GM23248 (cell line): ENCODE data around the gene BIRC6. TPM values are rescaled to one million over a fixed set of nuclear protein-coding genes. Genes with fewer than 3 reads are reported as not detected.
A peak's percentile ranks its signal among the peaks of the same experiment; 100 is the strongest.

Experiments
- DNase-seq: peaks from one replicate; pipeline ENCODE4 v3.0.0-alpha.2; 2015
- H2AFZ ChIP-seq: fragments of 200-600 bp; sonication (generic); 2 replicates; pipeline ENCODE4 v1.6.1; 2016; ENCODE audit warnings: antibody characterized with exemption
- H3F3A ChIP-seq: fragments of 200-600 bp; sonication (generic); 2 replicates; pipeline ENCODE4 v1.6.1; 2016; ENCODE audit warnings: mild to moderate bottlenecking, antibody characterized with exemption, mixed run types; ENCODE audit not compliant: insufficient read depth
- H3K27ac ChIP-seq: fragments of 200-600 bp; sonication (generic); 2 replicates; pipeline ENCODE4 v1.5.1; 2016; ENCODE audit warnings: mild to moderate bottlenecking
- H3K27me3 ChIP-seq: fragments of 200-600 bp; sonication (generic); replicated peaks from 2 replicates; pipeline ENCODE4 v1.6.1; 2016; ENCODE audit warnings: mild to moderate bottlenecking; ENCODE audit not compliant: insufficient read depth
- H3K36me3 ChIP-seq: fragments of 200-600 bp; sonication (generic); 2 replicates; pipeline ENCODE4 v1.6.1; 2016; ENCODE audit warnings: low read depth, mild to moderate bottlenecking
- H3K4me1 ChIP-seq: fragments of 200-600 bp; sonication (generic); 2 replicates; pipeline ENCODE4 v1.6.1; 2016; ENCODE audit warnings: mild to moderate bottlenecking; ENCODE audit not compliant: insufficient read depth
- H3K4me2 ChIP-seq: fragments of 200-600 bp; sonication (generic); one replicate; pipeline ENCODE4 v1.6.1; 2016; ENCODE audit warnings: mild to moderate bottlenecking; ENCODE audit not compliant: unreplicated experiment
- H3K4me3 ChIP-seq: fragments of 200-600 bp; sonication (generic); 2 replicates; pipeline ENCODE4 v1.5.1; 2016; ENCODE audit warnings: mild to moderate bottlenecking
- H3K79me2 ChIP-seq: fragments of 200-600 bp; sonication (generic); 2 replicates; pipeline ENCODE4 v1.6.1; 2016; ENCODE audit warnings: mild to moderate bottlenecking; ENCODE audit not compliant: insufficient read depth
- H3K9ac ChIP-seq: fragments of 200-600 bp; sonication (generic); 2 replicates; pipeline ENCODE4 v1.6.1; 2016; ENCODE audit warnings: mild to moderate bottlenecking
- H3K9me2 ChIP-seq: fragments of 200-600 bp; sonication (generic); 2 replicates; pipeline ENCODE4 v1.6.1; 2016; ENCODE audit warnings: mixed run types, mild to moderate bottlenecking, moderate library complexity; ENCODE audit not compliant: insufficient read depth
- H3K9me3 ChIP-seq: fragments of 200-600 bp; sonication (generic); one replicate; pipeline ENCODE4 v1.6.1; 2017; ENCODE audit warnings: low read depth
- H4K20me1 ChIP-seq: fragments of 200-600 bp; sonication (generic); 2 replicates; pipeline ENCODE4 v1.6.0; 2016; ENCODE audit not compliant: insufficient read depth
- EZH2 ChIP-seq: fragments of 200-600 bp; sonication (generic); IDR thresholded peaks from 2 replicates; pipeline ENCODE4 v1.6.1; 2018; ENCODE audit warnings: antibody characterized with exemption, mild to moderate bottlenecking; ENCODE audit not compliant: insufficient read depth, poor library complexity, severe bottlenecking
- EZH2phosphoT487 ChIP-seq: fragments of 200-600 bp; sonication (generic); IDR thresholded peaks from 2 replicates; pipeline ENCODE4 v1.6.1; 2018; ENCODE audit warnings: antibody characterized with exemption, moderate library complexity, mild to moderate bottlenecking, low read depth; ENCODE audit not compliant: insufficient read depth
- WGBS, 2 experiments: methylation state at CpG; one replicate each; pipeline ENCODE4 v1.1.6; 2015 to 2017; ENCODE audit warnings: low lambda C conversion rate in 2 of 2, low coverage in 1 of 2; ENCODE audit errors: missing lambda C conversion rate in 2 of 2; 5-methylcytosine and 5-hydroxymethylcytosine counted together
- in situ Hi-C: fragments of 300-500 bp; cut with MboI; formaldehyde crosslinking; loops from 2 replicates; pipeline ENCODE4 v1.15.0; 2020
- polyA plus RNA-seq: library from polyadenylated mRNA; unstranded; fragments of >200 nt; fragmentation: Nextera tagmentation; extraction: Ambion mirVana; gene quantifications from 2 replicates; pipeline ENCODE4 v1.2.1, GENCODE V29; 2016
- total RNA-seq: library from RNA; depleted of rRNA; stranded (reverse); fragments of >200 nt; shearing (Covaris generic); gene quantifications from 2 replicates; pipeline ENCODE4 v1.2.3, GENCODE V29; 2014

BIRC6 gene
- total and polyA plus RNA-seq, 2 experiments from 2014 or later, result 16.0 to 122 TPM

GRCh38 chr2:32614084-32614483 lies 257.3 kb downstream of the BIRC6 start:
- Histone ChIP-seq H3K27me3 (no peaks in the 10 kb centered on the region), H3K36me3 (peaks cover 52% of the 10 kb centered on the region), H3K27ac (no peak overlapping the region), H4K20me1 (no peaks in the 10 kb centered on the region), H3K4me2 (no peak overlapping the region), H3K9me3 (no peaks in the 10 kb centered on the region), H3K79me2 (no peaks in the 10 kb centered on the region), H3K4me1 (no peaks in the 10 kb centered on the region), H3K9ac (no peak overlapping the region), H2AFZ (no peak overlapping the region), H3F3A (0 out of 2 replicates have a peak, but pooled peaks cover 8% of the 10 kb centered on the region), H3K4me3 (no peak overlapping the region), H3K9me2 (no peaks in the 10 kb centered on the region)
- 100% methylated on average over 1 of the region's 1 CpG for WGBS, 2 experiments
- TF ChIP-seq EZH2phosphoT487 (no peak), EZH2 (no peak)
- DNase-seq, result no peak
- in situ Hi-C loops, result no loop called here

GRCh38 chr2:32617599-32618189 lies 260.9 kb downstream of the BIRC6 start:
- no peaks in the 10 kb centered on the region for H3K9me3 ChIP-seq
- no peaks in the 10 kb centered on the region for H4K20me1 ChIP-seq
- in situ Hi-C loops, result no loop called here
- H3K79me2 ChIP-seq, result no peaks in the 10 kb centered on the region
- H3K27ac ChIP-seq, result no peak overlapping the region
- no peaks in the 10 kb centered on the region for H3K9me2 ChIP-seq
- no peak overlapping the region for H2AFZ ChIP-seq
- no peaks in the 10 kb centered on the region for H3K4me1 ChIP-seq
- no peak overlapping the region for H3K4me3 ChIP-seq
- TF ChIP-seq EZH2, result no peak
- no peak for TF ChIP-seq EZH2phosphoT487
- H3K27me3 ChIP-seq, result no peaks in the 10 kb centered on the region
- H3K4me2 ChIP-seq, result no peak overlapping the region
- no peak overlapping the region for H3K9ac ChIP-seq
- 87 to 88% methylated on average over 5 of the region's 5 CpGs for WGBS, 2 experiments
- DNase-seq, result no peak
- 0 out of 2 replicates have a peak, but pooled peaks cover 8% of the 10 kb centered on the region for H3F3A ChIP-seq
- H3K36me3 ChIP-seq, result peaks cover 49% of the 10 kb centered on the region

GRCh38 chr2:32622570-32623310 lies 265.9 kb downstream of the BIRC6 start:
- Histone ChIP-seq H3K9me2 (no peaks in the 10 kb centered on the region), H2AFZ (no peak overlapping the region), H3K79me2 (no peaks in the 10 kb centered on the region), H3F3A (peaks cover 19% of the 10 kb centered on the region; the same call in 1 of the 2 replicates), H3K4me3 (no peak overlapping the region), H3K9me3 (no peaks in the 10 kb centered on the region), H3K27me3 (no peaks in the 10 kb centered on the region), H3K36me3 (peaks cover 29% of the 10 kb centered on the region), H3K4me1 (no peaks in the 10 kb centered on the region), H3K27ac (no peak overlapping the region), H3K4me2 (no peak overlapping the region), H3K9ac (no peak overlapping the region), H4K20me1 (no peaks in the 10 kb centered on the region)
- WGBS, 2 experiments, result 40 to 46% methylated on average over 2 of the region's 2 CpGs
- in situ Hi-C loops, result no loop called here
- DNase-seq, result peak; percentile 3
- TF ChIP-seq EZH2 (no peak), EZH2phosphoT487 (no peak)

GRCh38 chr2:32623311-32623706 lies 266.5 kb downstream of the BIRC6 start:
- H3K4me2 ChIP-seq, result no peak overlapping the region
- H3F3A ChIP-seq, result peaks cover 16% of the 10 kb centered on the region; the same call in 1 of the 2 replicates
- no peaks in the 10 kb centered on the region for H4K20me1 ChIP-seq
- H3K4me1 ChIP-seq, result no peaks in the 10 kb centered on the region
- 95 to 96% methylated on average over 6 of the region's 6 CpGs for WGBS, 2 experiments
- H3K79me2 ChIP-seq, result peaks cover 2% of the 10 kb centered on the region; the same call in 1 of the 2 replicates
- TF ChIP-seq EZH2phosphoT487 (no peak), EZH2 (no peak)
- H3K27ac ChIP-seq, result no peak overlapping the region
- H3K9ac ChIP-seq, result no peak overlapping the region
- H3K36me3 ChIP-seq, result peaks cover 23% of the 10 kb centered on the region; the same call in 1 of the 2 replicates
- H3K9me2 ChIP-seq, result no peaks in the 10 kb centered on the region
- in situ Hi-C loops, result no loop called here
- DNase-seq, result no peak
- H3K27me3 ChIP-seq, result no peaks in the 10 kb centered on the region
- H2AFZ ChIP-seq, result no peak overlapping the region
- no peak overlapping the region for H3K4me3 ChIP-seq
- no peaks in the 10 kb centered on the region for H3K9me3 ChIP-seq
